ENCODE results near the gene APOC1. TPM values are rescaled to one million over a fixed set of nuclear protein-coding genes. Genes with fewer than 3 reads are reported as not detected.

Gene APOC1
- total RNA-seq, 3 donors from 2014 or later (not counting 1 experiment from before 2014, with no cell fraction given), result not detected

- Histone ChIP-seq H3K27me3 (ENCODE audit: control insufficient read depth, insufficient read depth, low read length) (no peaks in the 10 kb centered on the region), H3K4me1 (ENCODE audit: control insufficient read depth, insufficient read depth, low read length) (no peaks in the 10 kb centered on the region), H3K27ac (ENCODE audit: low read length) (no peak overlapping the region), H3K36me3 (ENCODE audit: control insufficient read depth, insufficient read depth, low read length) (peaks cover 53% of the 10 kb centered on the region), H3K4me3 (ENCODE audit: low read length) (no peak overlapping the region), H3K9me3 (ENCODE audit: control insufficient read depth, insufficient read depth, low read length) (no peaks in the 10 kb centered on the region)
- TF ChIP-seq CTCF (IDR thresholded peaks at IDR 0.05), result no peak
- ATAC-seq (no peak), DNase-seq (no peak)
- Mint-ChIP-seq H3K4me1 (peaks cover 2 to 4% of the 10 kb centered on the region in 2 donors), H3K9me3 (no peaks in the 10 kb centered on the region), H3K27me3 (ENCODE audit: low read depth in 2 of 2) (no peaks in the 10 kb centered on the region), H3K4me3 (no peak overlapping the region), H3K27ac (no peak overlapping the region), H3K36me3 (no peaks in the 10 kb centered on the region)
- 96% methylated on average over 8 of the region's 8 CpGs for WGBS (ENCODE audit: insufficient coverage)
- intact Hi-C loops (cut with micrococcal nuclease), result no loop called here
Measured at GRCh38 chr19:44897835-44898234, 16.6 kb upstream of the APOC1 start.

DNA sequence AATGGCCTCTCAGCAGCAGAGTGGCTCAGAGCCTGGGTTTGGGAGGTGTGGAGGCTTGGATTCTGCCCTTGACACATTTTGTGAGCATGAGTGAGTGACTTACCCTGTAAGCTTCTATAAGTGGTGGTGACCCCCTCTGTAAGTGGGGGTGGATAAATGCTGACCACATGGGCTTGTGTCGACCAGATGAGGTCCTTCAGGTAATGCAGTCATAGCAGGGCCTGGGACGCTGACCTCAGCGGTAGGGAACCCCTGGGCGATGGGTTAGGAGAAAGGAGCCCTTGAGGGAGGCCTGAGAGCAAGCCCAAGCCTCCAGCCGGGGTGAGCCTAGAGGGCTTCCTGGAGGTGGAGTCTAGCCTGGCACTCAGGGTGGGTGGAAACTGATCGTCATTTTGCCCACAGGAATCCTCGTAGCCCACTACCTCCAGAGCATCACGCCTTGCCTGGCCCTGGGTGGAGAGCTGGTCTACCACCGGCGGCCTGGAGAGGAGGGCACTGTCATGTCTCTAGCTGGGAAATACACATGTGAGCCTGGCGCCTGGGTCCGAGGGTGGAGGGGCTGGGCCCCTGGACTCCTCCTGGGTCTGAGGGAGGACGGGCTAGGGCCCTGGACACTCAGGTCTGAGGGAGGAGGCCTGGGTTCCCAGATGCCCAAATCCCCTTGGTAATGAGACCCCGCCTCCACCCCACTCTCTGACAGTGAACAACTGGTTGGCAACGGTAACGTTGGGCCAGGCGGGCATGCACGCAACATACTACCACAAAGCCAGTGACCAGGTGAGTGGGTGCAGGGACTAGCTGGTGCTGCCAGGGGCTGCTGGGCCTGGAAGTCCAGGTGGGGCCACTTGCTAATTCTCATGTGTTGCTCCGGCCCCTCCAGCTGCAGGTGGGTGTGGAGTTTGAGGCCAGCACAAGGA is 13.8 kb upstream of the APOC1 start:
- Histone ChIP-seq H3K36me3 (ENCODE audit: control insufficient read depth, insufficient read depth, low read length) (peaks cover 40% of the 10 kb centered on the region), H3K4me1 (ENCODE audit: control insufficient read depth, insufficient read depth, low read length) (peaks cover 4% of the 10 kb centered on the region), H3K27ac (ENCODE audit: low read length) (no peak overlapping the region), H3K27me3 (ENCODE audit: control insufficient read depth, insufficient read depth, low read length) (peaks cover 3% of the 10 kb centered on the region), H3K9me3 (ENCODE audit: control insufficient read depth, insufficient read depth, low read length) (no peaks in the 10 kb centered on the region), H3K4me3 (ENCODE audit: low read length) (no peak overlapping the region)
- 98% methylated on average over 19 of the region's 19 CpGs for WGBS (ENCODE audit: insufficient coverage)
- Mint-ChIP-seq H3K36me3 (no peaks in the 10 kb centered on the region), H3K27me3 (ENCODE audit: low read depth in 2 of 2) (no peaks in the 10 kb centered on the region), H3K4me1 (no peaks in the 10 kb centered on the region), H3K4me3 (no peak overlapping the region), H3K27ac (no peak overlapping the region), H3K9me3 (no peaks in the 10 kb centered on the region)
- TF ChIP-seq CTCF (IDR thresholded peaks at IDR 0.05), result no peak
- no peak for DNase-seq
- intact Hi-C loops (cut with micrococcal nuclease), result loop anchor here (2.0 to 5.0 kb wide), 3 partner anchors 158 to 437 kb away; partner anchors contain the start of gene EXOC3L2
- no peak for ATAC-seq

DNA sequence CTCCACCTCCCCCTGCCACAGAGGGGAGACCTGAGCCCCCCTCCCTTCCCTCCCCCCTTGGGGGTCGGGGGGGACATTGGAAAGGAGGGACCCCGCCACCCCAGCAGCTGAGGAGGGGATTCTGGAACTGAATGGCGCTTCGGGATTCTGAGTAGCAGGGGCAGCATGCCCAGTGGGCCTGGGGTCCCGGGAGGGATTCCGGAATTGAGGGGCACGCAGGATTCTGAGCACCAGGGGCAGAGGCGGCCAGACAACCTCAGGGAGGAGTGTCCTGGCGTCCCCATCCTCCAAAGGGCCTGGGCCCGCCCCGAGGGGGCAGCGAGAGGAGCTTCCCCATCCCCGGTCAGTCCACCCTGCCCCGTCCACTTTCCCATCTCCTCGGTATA is 11.2 kb upstream of the APOC1 start:
- no peak for DNase-seq
- H3K27ac Mint-ChIP-seq, result no peak overlapping the region

More for the DNA sequence above, 11.2 kb upstream of the APOC1 start:
- 81% methylated on average over 9 of the region's 15 CpGs for WGBS (ENCODE audit: insufficient coverage)
- Mint-ChIP-seq H3K27me3 (ENCODE audit: low read depth in 2 of 2) (peaks cover 18 to 21% of the 10 kb centered on the region in 2 donors), H3K4me3 (no peak overlapping the region), H3K4me1 (peaks cover 6 to 8% of the 10 kb centered on the region in 2 donors), H3K9me3 (no peaks in the 10 kb centered on the region), H3K36me3 (no peaks in the 10 kb centered on the region)
- H3K27ac ChIP-seq (ENCODE audit: low read length), result no peak overlapping the region
- peaks cover 4% of the 10 kb centered on the region for H3K4me1 ChIP-seq (ENCODE audit: control insufficient read depth, insufficient read depth, low read length)
- ATAC-seq, result peak in 1 of 3 donors; percentile 21
- H3K4me3 ChIP-seq (ENCODE audit: low read length), result no peak overlapping the region
- no peaks in the 10 kb centered on the region for H3K9me3 ChIP-seq (ENCODE audit: control insufficient read depth, insufficient read depth, low read length)
- H3K27me3 ChIP-seq (ENCODE audit: control insufficient read depth, insufficient read depth, low read length), result peaks cover 12% of the 10 kb centered on the region
- H3K36me3 ChIP-seq (ENCODE audit: control insufficient read depth, insufficient read depth, low read length), result peaks cover 24% of the 10 kb centered on the region
- intact Hi-C loops (cut with micrococcal nuclease), result loop anchor here (1.0 to 5.0 kb wide), 3 partner anchors 48 to 434 kb away; partner anchors contain the start of gene EXOC3L2
- no peak for TF ChIP-seq CTCF (IDR thresholded peaks at IDR 0.05)
